HEK293 (cell line): ENCODE data around the gene VIT.

Source experiments
- CTCF ChIA-PET: fragments of 350-600 bp; formaldehyde crosslinking; extraction: SDS; loops from one replicate; lab custom pipeline; 2021; ENCODE audit warnings: antibody characterized with exemption; lab: Yijun Ruan, JAX
- POLR2A ChIA-PET: fragments of 300-600 bp; formaldehyde crosslinking; extraction: SDS; loops from one replicate; lab custom pipeline; 2020; ENCODE audit warnings: antibody characterized with exemption, inconsistent platforms; lab: Yijun Ruan, JAX
- H3K27ac ChIP-seq: fragments of 200-500 bp; sonication (Bioruptor generic); 2 replicates; pipeline ENCODE4 v1.5.1; 2014; ENCODE audit warnings: low read depth, low read length, control low read depth, inconsistent platforms; ENCODE audit errors: extremely low read depth
- H3K36me3 ChIP-seq, 2 experiments: fragments of 200-500 bp in 1 of 2; sonication (Bioruptor generic) in 1 of 2; 1 replicate in 1 of 2; 2 replicates in 1 of 2; pipeline ENCODE4 v1.5.1; 2014 to 2017; ENCODE audit warnings: inconsistent platforms in 2 of 2, low read length in 2 of 2; ENCODE audit not compliant: control insufficient read depth in 2 of 2, insufficient read depth in 1 of 2
- H3K4me1 ChIP-seq: fragments of 200-500 bp; sonication (Bioruptor generic); 2 replicates; pipeline ENCODE4 v1.5.1; 2014; ENCODE audit warnings: mild to moderate bottlenecking, low read length, inconsistent platforms; ENCODE audit not compliant: control insufficient read depth, insufficient read depth
- H3K4me3 ChIP-seq: 2 replicates; pipeline ENCODE4 v1.5.1; 2011; ENCODE audit warnings: low read depth, mild to moderate bottlenecking, control low read depth, low read length, moderate library complexity
- H3K9me3 ChIP-seq: fragments of 200-500 bp; sonication (Bioruptor generic); 2 replicates; pipeline ENCODE4 v1.5.1; 2014; ENCODE audit warnings: low read depth, low read length, inconsistent platforms; ENCODE audit not compliant: control insufficient read depth, insufficient read depth
- CTCF ChIP-seq: fragments of 450-650 bp; formaldehyde crosslinking; IDR thresholded peaks from 2 replicates; pipeline ENCODE4 v1.5.1; 2016; ENCODE audit warnings: missing biosample characterization, missing genetic modification characterization
- PRDM1 ChIP-seq: fragments of 450-650 bp; formaldehyde crosslinking; IDR thresholded peaks from 2 replicates; pipeline ENCODE4; 2016; ENCODE audit warnings: missing biosample characterization, missing genetic modification characterization
- PRDM10 ChIP-seq: fragments of 450-650 bp; formaldehyde crosslinking; IDR thresholded peaks from 2 replicates; pipeline ENCODE4 v1.5.1; 2016; ENCODE audit warnings: missing biosample characterization, missing genetic modification characterization
- PRDM2 ChIP-seq: fragments of 450-650 bp; formaldehyde crosslinking; IDR thresholded peaks from 2 replicates; pipeline ENCODE4 v1.5.1; 2016; ENCODE audit warnings: missing biosample characterization, missing genetic modification characterization, borderline replicate concordance
- RBAK ChIP-seq: fragments of 450-650 bp; formaldehyde crosslinking; IDR thresholded peaks from 2 replicates; pipeline ENCODE4 v1.5.1; 2016; ENCODE audit warnings: missing biosample characterization, missing genetic modification characterization
- ZBTB49 ChIP-seq: fragments of 450-650 bp; formaldehyde crosslinking; IDR thresholded peaks from 2 replicates; pipeline ENCODE4 v1.5.1; 2016; ENCODE audit warnings: missing biosample characterization, missing genetic modification characterization, low read depth
- ZNF155 ChIP-seq: fragments of 450-650 bp; formaldehyde crosslinking; IDR thresholded peaks from 2 replicates; pipeline ENCODE4 v1.5.1; 2016; ENCODE audit warnings: missing biosample characterization, missing genetic modification characterization
- ZNF211 ChIP-seq: fragments of 450-650 bp; formaldehyde crosslinking; IDR thresholded peaks from 2 replicates; pipeline ENCODE4 v1.5.1; 2016; ENCODE audit warnings: low read depth, missing biosample characterization, missing genetic modification characterization
- ZNF280D ChIP-seq: fragments of 450-650 bp; formaldehyde crosslinking; IDR thresholded peaks from 2 replicates; pipeline ENCODE4 v1.5.1; 2016; ENCODE audit warnings: missing biosample characterization, missing genetic modification characterization
- ZNF416 ChIP-seq: fragments of 450-650 bp; formaldehyde crosslinking; IDR thresholded peaks from 2 replicates; pipeline ENCODE4 v1.5.1; 2016; ENCODE audit warnings: missing biosample characterization, missing genetic modification characterization
- ZNF426 ChIP-seq: fragments of 450-650 bp; formaldehyde crosslinking; IDR thresholded peaks from 2 replicates; pipeline ENCODE4 v1.5.1; 2017; ENCODE audit warnings: missing biosample characterization, missing genetic modification characterization, mild to moderate bottlenecking, inconsistent platforms, moderate library complexity
- ZNF600 ChIP-seq: fragments of 450-650 bp; formaldehyde crosslinking; IDR thresholded peaks from 2 replicates; pipeline ENCODE4 v1.5.1; 2016; ENCODE audit warnings: missing biosample characterization, missing genetic modification characterization

VIT gene

GRCh38 chr2:36733215-36733614 is 36.7 kb downstream of the VIT start:
- ChIA-PET CTCF (interaction anchor here (0.5 to 1.6 kb wide), 2 partner anchors 45 to 64 kb away, joined by 3 read pairs; no protein-coding TSS in a partner anchor), POLR2A (no interaction called here)
- TF ChIP-seq CTCF = no peak
- TF ChIP-seq PRDM10 (tag by site-specific recombination) = 0 out of 2 replicates have a peak, but pooled peaks have one; percentile 33
- TF ChIP-seq ZNF600 = no peak
- TF ChIP-seq ZNF211 (tag by site-specific recombination) = no peak
- no peak for TF ChIP-seq PRDM2

GRCh38 chr2:36734304-36734703 is 37.8 kb downstream of the VIT start:
- POLR2A ChIA-PET = no interaction called here
- no peak overlapping the region for H3K4me3 ChIP-seq
- TF ChIP-seq ZNF426 (tag by site-specific recombination) = no peak
- TF ChIP-seq ZNF155 = no peak
- 0 out of 2 replicates have a peak, but pooled peaks have one; percentile 26 for TF ChIP-seq PRDM1 (tag by site-specific recombination)
- TF ChIP-seq, all 188 proteins: peak for 1
- Histone ChIP-seq H3K27ac (no peak overlapping the region), H3K9me3 (no peaks in the 10 kb centered on the region), H3K36me3 (no peaks in the 10 kb centered on the region), H3K4me1 (no peaks in the 10 kb centered on the region)
- CTCF ChIA-PET = interaction anchor here (1.0 kb wide), 1 partner anchor 13 kb away, joined by 3 read pairs; no protein-coding TSS in a partner anchor

More at GRCh38 chr2:36733215-36733614, 36.7 kb downstream of the VIT start:
- H3K4me1 ChIP-seq = no peaks in the 10 kb centered on the region
- no peaks in the 10 kb centered on the region for H3K36me3 ChIP-seq
- H3K27ac ChIP-seq = no peak overlapping the region
- H3K4me3 ChIP-seq = no peak overlapping the region
- H3K9me3 ChIP-seq = no peaks in the 10 kb centered on the region

- H3K27ac ChIP-seq = no peak overlapping the region
- no peaks in the 10 kb centered on the region for H3K9me3 ChIP-seq
- POLR2A ChIA-PET = no interaction called here
- H3K4me1 ChIP-seq = no peaks in the 10 kb centered on the region
- H3K4me3 ChIP-seq = no peak overlapping the region
- CTCF ChIA-PET = no interaction called here
- H3K36me3 ChIP-seq = no peaks in the 10 kb centered on the region
- TF ChIP-seq ZNF416 (tag by site-specific recombination) (no peak), RBAK (tag by site-specific recombination) (no peak), ZNF280D (tag by site-specific recombination) (no peak), ZBTB49 (no peak)
These were observed 40.7 kb downstream of the VIT start for GRCh38 chr2:36737131-36737750.
